GM19468 (cell line): Measurements from ENCODE around the gene MOGAT1.
"Not testable (repeated sequence)": the region's sequence is repeated elsewhere in the genome, so short reads cannot be mapped to it uniquely, and the experiment has no call there.

Experiments
- ATAC-seq: cut with Tn5 transposase; IDR thresholded peaks from one replicate; pipeline ENCODE4 v1.9.1; 2021; ENCODE audit warnings: mild to moderate bottlenecking, moderate library complexity, moderate number of reproducible peaks; ENCODE audit not compliant: unreplicated experiment; ENCODE audit errors: extremely low read depth

MOGAT1 gene

DNA sequence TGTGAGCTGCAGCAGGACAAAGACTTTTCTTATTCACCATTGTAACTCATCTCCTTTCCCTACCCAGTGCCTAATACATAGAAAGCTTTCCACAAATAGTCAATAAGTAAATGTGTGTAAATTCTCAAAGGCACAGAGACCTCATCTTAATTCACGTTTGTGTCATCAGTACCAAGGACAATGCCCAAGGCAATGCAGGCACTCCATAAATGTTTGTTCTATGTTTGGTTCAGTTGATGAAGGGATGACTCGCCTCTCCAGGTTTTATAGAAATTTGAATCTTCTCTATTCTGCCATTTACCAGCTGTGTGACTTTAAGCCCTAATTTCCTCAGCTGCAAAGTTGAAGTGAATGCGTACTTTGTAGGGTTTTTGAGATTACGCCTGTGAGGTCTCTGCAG, 2.1 kb upstream of the MOGAT1 start:
- ATAC-seq, result no peak

- ATAC-seq, result no peak
These were observed 1.0 kb upstream of the MOGAT1 start for GRCh38 chr2:222670191-222671038.

- no peak for ATAC-seq
These were observed 577 bp downstream of the MOGAT1 start for GRCh38 chr2:222672068-222672401.

DNA sequence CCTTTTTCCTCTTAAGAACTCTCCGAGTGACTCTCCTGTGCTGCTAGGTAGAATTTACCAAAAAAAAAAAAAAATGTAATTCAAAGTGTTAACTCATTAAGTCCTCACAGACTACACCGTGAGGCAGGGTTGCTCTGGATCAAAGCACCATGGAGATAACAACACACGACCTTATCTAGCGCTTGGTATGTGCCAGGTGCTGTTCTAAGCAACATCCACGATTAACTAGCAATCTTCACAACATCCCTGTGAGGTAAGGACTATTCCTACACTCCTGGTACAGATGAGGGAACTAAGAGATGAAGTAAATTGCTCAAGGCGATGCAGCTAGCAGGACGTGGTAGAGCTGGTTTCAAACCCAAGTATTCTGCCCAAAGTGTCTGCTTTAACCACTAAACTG, 1.8 kb downstream of the MOGAT1 start:
- ATAC-seq, result no peak

- ATAC-seq, result no peak
These were observed 2.4 kb downstream of the MOGAT1 start for GRCh38 chr2:222673883-222674282.

DNA sequence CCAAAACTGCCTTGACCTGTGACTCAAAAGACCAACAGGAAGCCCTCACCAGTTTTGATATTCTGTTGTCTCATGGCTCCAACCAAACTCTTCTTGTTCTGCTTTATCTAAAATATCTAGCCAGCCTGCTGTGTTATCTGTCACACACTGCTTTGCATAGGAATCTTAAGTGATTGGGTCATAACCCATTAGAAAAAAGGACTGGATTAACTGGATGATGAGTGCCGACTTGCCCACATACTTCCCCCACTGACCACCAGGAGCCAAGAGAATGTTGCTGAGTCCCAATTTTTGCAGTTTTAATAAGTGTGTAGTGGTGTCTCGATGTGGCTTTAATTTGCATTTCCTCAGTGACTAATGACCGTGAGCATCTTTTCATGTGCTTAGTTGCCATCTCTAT, 6.5 kb downstream of the MOGAT1 start:
- no peak for ATAC-seq

- ATAC-seq, result no peak
These were observed 12.3 kb downstream of the MOGAT1 start for GRCh38 chr2:222683805-222684204.

- no peak for ATAC-seq
These were observed 14.8 kb downstream of the MOGAT1 start for GRCh38 chr2:222686086-222686750.

DNA sequence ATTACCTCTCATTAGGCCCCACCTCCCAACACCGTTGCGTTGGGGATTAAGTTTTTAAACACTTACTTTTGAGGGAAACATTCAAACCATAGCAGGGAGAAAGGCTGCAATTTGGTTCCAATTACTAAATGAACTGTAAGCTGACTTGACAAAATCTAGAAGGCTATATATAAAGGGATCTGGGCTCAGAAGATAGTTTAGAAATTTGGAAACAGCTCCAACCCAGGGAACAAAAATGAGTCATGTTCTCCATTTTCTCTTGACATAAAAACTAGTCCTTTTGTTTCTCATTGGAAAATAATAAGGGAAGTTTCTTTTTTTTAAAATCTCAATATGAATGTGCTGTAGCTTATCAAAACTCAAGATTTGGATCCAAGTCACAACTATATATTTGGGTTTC, 17.5 kb downstream of the MOGAT1 start:
- no peak for ATAC-seq

DNA sequence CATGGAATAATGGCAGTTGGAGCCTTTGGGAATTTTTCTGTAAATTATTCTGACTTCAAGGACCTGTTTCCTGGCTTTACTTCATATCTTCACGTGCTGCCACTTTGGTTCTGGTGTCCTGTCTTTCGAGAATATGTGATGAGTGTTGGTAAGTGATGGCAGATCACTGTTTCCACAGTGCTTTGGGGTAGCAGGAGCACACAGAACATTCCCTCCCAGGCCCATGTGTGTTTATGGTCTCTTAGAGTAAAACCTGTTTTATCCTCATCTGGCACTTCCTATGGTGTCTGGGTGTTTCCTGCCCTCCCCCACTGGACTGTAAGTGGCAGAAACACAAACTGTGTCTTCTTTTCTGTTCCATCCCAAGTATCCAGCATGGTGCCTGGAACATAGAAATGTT, 17.9 kb downstream of the MOGAT1 start:
- ATAC-seq, result no peak

DNA sequence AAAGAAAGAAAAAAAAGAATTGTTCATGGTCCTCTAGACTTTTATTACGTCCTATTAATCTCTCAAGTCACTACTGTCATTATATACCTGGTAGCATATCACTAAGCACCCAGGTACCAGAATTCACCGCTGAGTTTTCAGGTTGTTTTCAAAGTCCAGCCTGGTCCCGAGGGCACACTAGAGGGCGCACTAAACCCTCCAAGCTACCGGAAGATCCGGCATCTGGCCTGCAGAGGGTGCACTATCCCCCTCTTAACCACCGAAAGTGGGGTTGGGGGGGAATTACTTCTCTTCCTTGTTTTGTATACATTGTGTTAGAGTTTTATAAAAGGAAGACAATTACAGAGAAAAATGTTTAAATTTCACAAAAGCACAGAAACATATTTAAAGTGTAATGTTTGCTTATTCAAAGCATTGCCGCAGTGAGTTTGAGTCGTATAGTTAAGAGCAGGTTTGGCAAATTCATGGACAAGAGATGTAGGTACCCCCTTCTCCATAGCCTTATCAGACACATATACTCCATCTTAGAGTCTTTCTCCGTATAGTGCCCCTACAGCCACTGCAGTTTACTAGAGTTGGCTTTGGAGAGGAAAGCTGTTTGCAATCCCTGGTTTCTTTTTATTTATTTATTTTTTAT, 19.2 kb downstream of the MOGAT1 start:
- peak; percentile 86 for ATAC-seq

DNA sequence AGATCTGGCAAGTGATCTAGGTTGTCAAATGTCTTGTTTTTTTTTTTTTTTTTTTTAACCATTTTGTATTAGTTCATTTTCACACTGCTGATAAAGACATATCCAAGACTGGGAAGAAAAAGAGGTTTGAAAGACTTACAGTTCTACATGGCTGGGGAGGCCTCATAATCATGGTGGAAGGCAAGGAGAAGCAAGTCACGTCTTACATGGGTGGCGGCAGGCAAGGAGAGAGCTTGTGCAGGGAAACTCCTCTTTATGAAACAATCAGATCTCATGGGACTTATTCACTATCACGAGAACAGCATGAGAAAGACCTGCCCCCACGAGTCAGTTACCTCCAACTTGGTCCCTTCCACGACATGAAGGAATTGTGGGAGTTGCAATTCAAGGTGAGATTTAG, 22.0 kb downstream of the MOGAT1 start:
- not testable (repeated sequence) for ATAC-seq

DNA sequence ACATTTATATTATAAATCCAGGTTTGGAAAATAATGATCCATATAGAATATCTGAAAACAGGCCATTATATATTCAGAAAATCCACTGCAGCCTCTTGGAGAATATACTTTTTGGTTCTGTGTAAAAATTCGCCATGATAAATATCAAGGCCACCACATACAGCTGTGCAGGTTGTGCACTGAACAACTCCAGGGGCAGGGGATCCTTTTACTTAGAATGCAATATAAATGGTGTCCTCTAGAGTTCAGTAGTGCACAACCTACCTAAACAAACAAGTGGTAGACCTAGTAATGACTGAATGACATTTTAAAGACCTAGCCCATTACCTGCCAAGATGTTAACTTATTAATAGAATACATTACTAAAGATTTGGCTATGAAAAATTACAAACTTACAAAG, 22.4 kb downstream of the MOGAT1 start:
- ATAC-seq, result no peak

- ATAC-seq, result no peak
These were observed 26.8 kb downstream of the MOGAT1 start for GRCh38 chr2:222698276-222698675.

DNA sequence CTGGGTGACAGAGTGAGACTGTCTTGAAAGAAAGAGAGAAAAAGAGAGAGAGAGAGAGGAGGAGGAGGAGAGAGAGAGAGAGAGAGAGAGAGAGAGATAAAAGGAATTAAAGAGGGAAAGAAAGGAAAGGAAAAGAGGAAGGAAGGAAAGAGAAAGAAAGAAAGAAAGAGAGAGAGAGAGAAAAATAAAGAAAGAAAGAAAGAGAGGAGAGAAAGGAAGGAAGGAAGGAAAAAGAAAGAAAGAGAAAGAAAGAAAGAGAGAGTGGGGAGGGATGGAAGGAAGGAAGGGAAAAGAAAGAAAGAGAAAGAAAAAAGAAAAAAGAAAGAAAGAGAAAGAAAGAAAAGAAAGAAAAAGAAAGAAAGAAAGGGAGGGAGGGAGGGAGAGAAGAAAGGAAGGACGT, 29.8 kb downstream of the MOGAT1 start:
- no peak for ATAC-seq

- no peak for ATAC-seq
These were observed 30.3 kb downstream of the MOGAT1 start for GRCh38 chr2:222701721-222702131.

- no peak for ATAC-seq
These were observed 31.6 kb downstream of the MOGAT1 start for GRCh38 chr2:222703091-222703490.

DNA sequence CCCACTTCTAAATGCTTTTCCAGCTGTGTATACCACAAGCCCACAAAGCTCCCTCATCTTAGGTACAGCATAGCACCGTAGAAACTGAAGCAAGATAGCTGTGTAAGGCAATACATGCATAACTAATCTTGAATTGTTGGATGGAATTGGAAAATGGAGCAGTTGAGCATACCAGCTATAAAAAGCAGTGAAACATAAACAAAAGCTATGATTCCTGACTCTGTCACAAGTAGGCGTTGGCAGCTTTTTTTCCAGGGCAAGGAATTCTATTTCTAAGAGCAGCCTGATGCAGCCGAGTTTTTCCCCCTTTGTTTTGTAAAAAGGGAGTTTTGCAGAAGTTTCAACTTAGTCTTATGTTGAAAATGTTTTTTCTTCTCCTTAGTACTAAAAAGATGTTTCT, 32.4 kb downstream of the MOGAT1 start:
- ATAC-seq, result no peak

DNA sequence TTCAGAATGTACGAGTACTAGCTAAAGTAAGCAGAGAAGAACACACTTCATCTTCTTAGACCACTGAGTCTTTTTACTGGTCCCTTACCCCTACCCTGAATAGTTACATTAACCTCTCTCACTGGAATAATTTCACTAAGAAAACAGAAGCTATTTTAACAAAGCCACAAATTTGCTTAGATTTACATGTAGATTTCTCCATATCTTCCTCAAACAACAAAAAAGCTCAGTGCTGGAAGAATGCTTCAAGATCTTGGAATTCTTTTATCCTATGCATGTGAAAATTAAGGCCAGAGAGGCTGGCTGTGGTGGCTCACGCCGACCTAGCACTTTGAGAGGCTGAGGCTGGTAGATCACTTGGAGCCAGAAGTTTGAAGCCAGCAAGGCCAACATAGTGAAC, 35.2 kb downstream of the MOGAT1 start:
- no peak for ATAC-seq

DNA sequence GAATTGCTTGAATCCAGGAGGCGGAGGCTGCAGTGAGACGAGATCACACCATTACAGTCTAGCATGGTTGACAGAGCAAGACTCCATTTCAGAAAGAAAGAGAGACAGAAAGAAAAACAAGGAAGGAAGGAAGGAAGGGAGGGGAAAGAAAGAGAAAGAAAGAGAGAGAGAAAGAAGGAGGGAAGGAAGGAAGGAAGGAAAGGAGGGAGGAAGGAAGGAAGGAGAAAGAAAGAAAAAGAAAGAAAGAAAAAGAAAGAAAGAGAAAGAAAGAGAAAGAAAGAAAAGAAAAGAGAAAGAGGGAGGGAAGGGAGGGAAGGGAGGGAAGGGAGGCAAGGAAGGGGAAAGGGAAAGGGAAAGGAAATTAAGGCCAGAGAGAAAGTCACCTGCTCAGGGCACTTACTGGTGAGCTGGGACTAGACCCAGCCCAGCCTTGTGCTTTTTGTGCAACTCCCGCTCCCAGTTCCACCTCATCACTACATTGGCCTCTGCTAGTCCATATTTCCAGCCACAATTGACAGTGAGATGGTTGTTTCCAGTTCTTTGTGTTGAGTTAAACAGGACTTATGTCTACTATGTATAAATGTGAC, 35.7 kb downstream of the MOGAT1 start:
- ATAC-seq, result no peak

- ATAC-seq, result no peak
These were observed 36.3 kb downstream of the MOGAT1 start for GRCh38 chr2:222707689-222708273.
